Muscle layer of duodenum (tissue), 2 donors: ENCODE data around the gene TAOK1.
A peak's percentile ranks its signal among the peaks of the same experiment; 100 is the strongest.

ENCODE experiments used
- H3K27ac ChIP-seq: one replicate; pipeline ENCODE4 v1.7.0; 2013; ENCODE audit warnings: mild to moderate bottlenecking, low read length
- H3K27me3 ChIP-seq: one replicate; pipeline ENCODE4 v1.7.0; 2013; ENCODE audit warnings: low read depth, mild to moderate bottlenecking, control low read depth, low read length
- H3K36me3 ChIP-seq, 2 donors: one replicate each; pipeline ENCODE4 v1.7.0; 2013; ENCODE audit warnings: low read length in 2 of 2, control low read depth in 1 of 2, mild to moderate bottlenecking in 1 of 2; ENCODE audit not compliant: insufficient read depth in 2 of 2, control insufficient read depth in 1 of 2
- H3K4me1 ChIP-seq, 2 donors: one replicate each; pipeline ENCODE4 v1.7.0; 2013; ENCODE audit warnings: low read length in 2 of 2, mild to moderate bottlenecking in 2 of 2, control low read depth in 1 of 2, moderate library complexity in 1 of 2; ENCODE audit not compliant: insufficient read depth in 2 of 2, control insufficient read depth in 1 of 2
- H3K4me3 ChIP-seq, 2 donors: one replicate each; pipeline ENCODE4 v1.7.0; 2013; ENCODE audit warnings: low read length in 2 of 2, low read depth in 1 of 2, mild to moderate bottlenecking in 1 of 2
- H3K9me3 ChIP-seq, 2 donors: one replicate each; pipeline ENCODE4 v1.7.0; 2013; ENCODE audit warnings: low read length in 2 of 2, control low read depth in 1 of 2, mild to moderate bottlenecking in 1 of 2; ENCODE audit not compliant: control insufficient read depth in 1 of 2
- donor health status: healthy.

Gene TAOK1

GRCh38 chr17:29581583-29582253 is 191.6 kb downstream of the TAOK1 start:
- Histone ChIP-seq H3K9me3 (no peaks in the 10 kb centered on the region), H3K4me3 (no peak overlapping the region), H3K36me3 (peaks cover 12 to 32% of the 10 kb centered on the region in 2 donors), H3K27ac (no peak overlapping the region), H3K27me3 (no peaks in the 10 kb centered on the region), H3K4me1 (peaks cover under 1 to 16% of the 10 kb centered on the region in 2 donors)

GRCh38 chr17:29582254-29582765 is 192.1 kb downstream of the TAOK1 start:
- no peak overlapping the region for H3K4me3 ChIP-seq
- peaks cover 12 to 26% of the 10 kb centered on the region in 2 donors for H3K36me3 ChIP-seq
- H3K9me3 ChIP-seq, result no peaks in the 10 kb centered on the region
- no peak overlapping the region for H3K27ac ChIP-seq
- H3K4me1 ChIP-seq, result peaks cover 7 to 20% of the 10 kb centered on the region in 2 donors
- H3K27me3 ChIP-seq, result no peaks in the 10 kb centered on the region

GRCh38 chr17:29582772-29583171 is 192.6 kb downstream of the TAOK1 start:
- no peaks in the 10 kb centered on the region for H3K27me3 ChIP-seq
- H3K4me1 ChIP-seq, result peaks cover 10 to 20% of the 10 kb centered on the region in 2 donors
- no peak overlapping the region for H3K27ac ChIP-seq
- peaks cover 12 to 22% of the 10 kb centered on the region in 2 donors for H3K36me3 ChIP-seq
- H3K4me3 ChIP-seq, result no peak overlapping the region
- no peaks in the 10 kb centered on the region for H3K9me3 ChIP-seq

GRCh38 chr17:29583324-29584248 is 193.4 kb downstream of the TAOK1 start:
- Histone ChIP-seq H3K27ac (no peak overlapping the region), H3K9me3 (no peaks in the 10 kb centered on the region), H3K27me3 (no peaks in the 10 kb centered on the region), H3K4me1 (peaks cover 17% of the 10 kb centered on the region in 2 donors), H3K36me3 (peaks cover 8 to 15% of the 10 kb centered on the region in 2 donors), H3K4me3 (no peak overlapping the region)

GRCh38 chr17:29584452-29585079 is 194.4 kb downstream of the TAOK1 start:
- peak overlapping the region; percentile 45 for H3K27ac ChIP-seq

GRCh38 chr17:29585080-29585751 is 195.1 kb downstream of the TAOK1 start:
- H3K4me3 ChIP-seq, result peak overlapping the region in 1 of 2 donors; percentile 26
- no peaks in the 10 kb centered on the region for H3K9me3 ChIP-seq
- peaks cover 8 to 15% of the 10 kb centered on the region in 2 donors for H3K36me3 ChIP-seq
- H3K27me3 ChIP-seq, result no peaks in the 10 kb centered on the region
- peaks cover 21 to 23% of the 10 kb centered on the region in 2 donors for H3K4me1 ChIP-seq
- H3K27ac ChIP-seq, result peak overlapping the region; percentile 45

More at GRCh38 chr17:29584452-29585079, 194.4 kb downstream of the TAOK1 start:
- Histone ChIP-seq H3K27me3 (no peaks in the 10 kb centered on the region), H3K4me3 (no peak overlapping the region), H3K4me1 (peaks cover 17% of the 10 kb centered on the region in 2 donors), H3K9me3 (no peaks in the 10 kb centered on the region), H3K36me3 (peaks cover 8 to 15% of the 10 kb centered on the region in 2 donors)

GRCh38 chr17:29586676-29587469 is 196.7 kb downstream of the TAOK1 start:
- Histone ChIP-seq H3K9me3 (no peaks in the 10 kb centered on the region), H3K27me3 (no peaks in the 10 kb centered on the region), H3K27ac (no peak overlapping the region), H3K36me3 (peaks cover 5 to 8% of the 10 kb centered on the region in 2 donors), H3K4me1 (peaks cover 28 to 40% of the 10 kb centered on the region in 2 donors), H3K4me3 (no peak overlapping the region)

- Histone ChIP-seq H3K9me3 (no peaks in the 10 kb centered on the region), H3K36me3 (peaks cover 3% of the 10 kb centered on the region in 2 donors), H3K4me3 (peak overlapping the region; percentile 79 to 89), H3K4me1 (peaks cover 35 to 47% of the 10 kb centered on the region in 2 donors), H3K27ac (no peak overlapping the region), H3K27me3 (no peaks in the 10 kb centered on the region)
Observed at GRCh38 chr17:29587591-29587990, 197.4 kb downstream of the TAOK1 start.

GRCh38 chr17:29588017-29588561 is 197.9 kb downstream of the TAOK1 start:
- H3K9me3 ChIP-seq, result no peaks in the 10 kb centered on the region
- H3K27ac ChIP-seq, result peak overlapping the region; percentile 51
- H3K4me1 ChIP-seq, result peaks cover 37 to 51% of the 10 kb centered on the region in 2 donors
- H3K4me3 ChIP-seq, result peak overlapping the region; percentile 79 to 89
- no peaks in the 10 kb centered on the region for H3K27me3 ChIP-seq
- peaks cover 0 to 2% of the 10 kb centered on the region in 2 donors for H3K36me3 ChIP-seq
